Fibroblast of lung (primary cell): ENCODE data around the gene MTMR1. TPM values are rescaled to one million over a fixed set of nuclear protein-coding genes. Genes with fewer than 3 reads are reported as not detected.
A peak's percentile ranks its signal among the peaks of the same experiment; 100 is the strongest.

ENCODE experiments used
- DNase-seq, 2 donors: peaks; one replicate each; pipeline versions ENCODE4 v3.0.0 to v3.0.0-alpha.2; 2010; ENCODE audit warnings: low read depth in 2 of 2
- H2AFZ ChIP-seq: 2 replicates; pipeline ENCODE4 v1.5.1; 2012; ENCODE audit warnings: low read length, control low read depth, inconsistent platforms
- H3K27ac ChIP-seq: 2 replicates; pipeline ENCODE4 v1.5.1; 2011; ENCODE audit warnings: low read length, control low read depth; ENCODE audit not compliant: insufficient read depth
- H3K27me3 ChIP-seq: 2 replicates; pipeline ENCODE4 v1.5.1; 2011; ENCODE audit warnings: mild to moderate bottlenecking, low read length; ENCODE audit not compliant: control insufficient read depth, insufficient read depth
- H3K36me3 ChIP-seq: 2 replicates; pipeline ENCODE4 v1.5.1; 2011; ENCODE audit warnings: low read length; ENCODE audit not compliant: control insufficient read depth, insufficient read depth
- H3K4me1 ChIP-seq: 2 replicates; pipeline ENCODE4 v1.5.1; 2011; ENCODE audit warnings: low read length; ENCODE audit not compliant: control insufficient read depth, insufficient read depth; ENCODE audit errors: extremely low read depth
- H3K4me2 ChIP-seq: 2 replicates; pipeline ENCODE4 v1.5.1; 2011; ENCODE audit warnings: low read length, control low read depth; ENCODE audit not compliant: insufficient read depth; ENCODE audit errors: extremely low read depth
- H3K4me3 ChIP-seq, 4 experiments: fragments of 200-600 bp in 1 of 4; sonication (generic) in 1 of 4; replicated peaks in 1 of 4; 2 replicates each; pipeline ENCODE4 v1.5.1; 2011 to 2016; ENCODE audit warnings: low read length in 4 of 4, low read depth in 3 of 4, mild to moderate bottlenecking in 3 of 4, control low read depth in 2 of 4, inconsistent platforms in 1 of 4, mixed read lengths in 1 of 4; ENCODE audit not compliant: insufficient read depth in 1 of 4; ENCODE audit errors: control extremely low read depth in 1 of 4
- H3K79me2 ChIP-seq: 2 replicates; pipeline ENCODE4 v1.5.1; 2012; ENCODE audit warnings: mild to moderate bottlenecking, low read length, inconsistent platforms; ENCODE audit not compliant: control insufficient read depth, insufficient read depth
- H3K9ac ChIP-seq: 2 replicates; pipeline ENCODE4 v1.5.1; 2011; ENCODE audit warnings: mild to moderate bottlenecking, low read length, control low read depth; ENCODE audit not compliant: insufficient read depth
- H3K9me3 ChIP-seq: 2 replicates; pipeline ENCODE4 v1.5.1; 2012; ENCODE audit warnings: low read depth, low read length; ENCODE audit not compliant: control insufficient read depth, insufficient read depth
- H4K20me1 ChIP-seq: 2 replicates; pipeline ENCODE4 v1.5.1; 2011; ENCODE audit warnings: low read length; ENCODE audit not compliant: control insufficient read depth, insufficient read depth; ENCODE audit errors: extremely low read depth
- EZH2 ChIP-seq: IDR thresholded peaks from 2 replicates; pipeline ENCODE4 v1.5.1; 2012; ENCODE audit warnings: low read length, control low read depth, mild to moderate bottlenecking; ENCODE audit errors: missing control alignments
- polyA minus RNA-seq: library from RNA; depleted of rRNA, polyadenylated mRNA; stranded (reverse); fragments of >200 nt; gene quantifications from 2 replicates; pipeline ENCODE4 v1.2.3, GENCODE V29; 2011; ENCODE audit warnings: low replicate concordance
- polyA plus RNA-seq, 2 donors: library from polyadenylated mRNA; depleted of rRNA in 1 of 2; stranded (reverse) in 1 of 2; unstranded in 1 of 2; fragments of >200 nt; gene quantifications; 2 replicates each; pipeline ENCODE4 v1.2.1, GENCODE V29; 2011 to 2012; ENCODE audit warnings: missing spikeins in 1 of 2
- total RNA-seq: library from RNA; depleted of rRNA; stranded (reverse); fragments of >200 nt; gene quantifications from 2 replicates; pipeline ENCODE4 v1.2.1, GENCODE V29; 2014
- TF ChIP-seq, protein P1 (sequence below), 2 donors: IDR thresholded peaks in 1 of 2; conservative IDR thresholded peaks in 1 of 2; 1 replicate in 1 of 2; 2 replicates in 1 of 2; pipeline ENCODE4 v1.5.1; 2011 to 2012; ENCODE audit warnings: low read length in 2 of 2, control low read depth in 1 of 2, inconsistent platforms in 1 of 2, low read depth in 1 of 2, mild to moderate bottlenecking in 1 of 2

The MTMR1 gene
- 19.0 and 22.3 TPM in 2 replicates for total RNA-seq
- polyA plus RNA-seq: 28.1 and 32.1 TPM in 2 replicates
- polyA plus RNA-seq (2012): 14.9 and 18.4 TPM in 2 replicates
- 10.6 and 18.5 TPM in 2 replicates for polyA minus RNA-seq

DNA sequence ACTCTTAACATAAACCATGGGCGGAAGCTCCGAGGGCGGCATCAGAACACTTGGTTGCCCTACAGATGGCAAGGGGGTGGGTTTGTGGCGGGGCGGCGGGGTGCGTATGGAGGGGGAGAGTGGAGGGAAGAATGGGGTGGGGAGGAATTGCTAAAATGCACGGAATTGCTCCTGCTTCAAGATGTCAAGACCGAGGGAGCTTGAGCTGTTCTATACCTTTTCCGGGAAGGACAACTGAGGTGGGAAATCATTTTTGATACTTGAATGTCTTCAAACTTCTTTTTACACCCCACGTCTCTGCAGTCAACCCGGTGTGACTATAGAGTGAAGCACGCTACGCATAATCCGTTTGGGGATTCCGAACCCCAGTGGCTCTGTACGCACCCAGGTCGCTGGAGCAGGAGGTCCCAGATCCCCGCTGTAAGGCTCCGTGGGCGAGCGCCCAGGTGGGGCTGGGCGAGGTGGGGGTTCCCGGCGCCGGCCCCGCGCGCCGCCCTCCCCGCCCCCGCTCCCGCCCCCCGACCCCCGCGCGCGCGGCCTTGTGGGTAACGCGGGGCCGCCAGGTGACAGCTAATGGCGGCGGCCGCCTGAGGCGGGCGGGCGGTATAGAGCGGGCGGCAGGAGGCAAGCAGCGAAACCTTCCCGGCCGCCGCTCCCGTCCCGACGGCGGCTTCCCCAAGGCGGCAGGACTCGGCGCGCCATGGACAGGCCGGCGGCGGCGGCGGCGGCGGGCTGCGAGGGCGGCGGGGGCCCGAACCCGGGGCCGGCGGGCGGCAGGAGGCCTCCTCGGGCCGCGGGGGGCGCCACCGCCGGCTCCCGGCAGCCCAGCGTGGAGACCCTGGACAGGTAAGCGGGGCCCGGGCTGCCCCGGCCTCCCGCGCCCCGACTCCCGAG is at the start of gene MTMR1:
Gene MTMR1 (plus strand): TSS at position 566 of the 894 bp plus-strand sequence. CDS start 135 bp downstream, at position 701.
- no peaks in the 10 kb centered on the region for H3K9me3 ChIP-seq
- H4K20me1 ChIP-seq: no peaks in the 10 kb centered on the region
- peak within 1 kb of the TSS; percentile 30 for H2AFZ ChIP-seq
- H3K4me3 ChIP-seq: peak within 1 kb of the TSS; percentile 52 to 81 (median 61)
- no peaks in the 10 kb centered on the region for H3K36me3 ChIP-seq
- H3K9ac ChIP-seq: peak within 1 kb of the TSS; percentile 80
- peaks cover 25% of the 10 kb centered on the region for H3K79me2 ChIP-seq
- no peak for DNase-seq
- no peaks in the 10 kb centered on the region for H3K27me3 ChIP-seq
- H3K4me1 ChIP-seq: peaks cover 10% of the 10 kb centered on the region
- H3K27ac ChIP-seq: peak within 1 kb of the TSS; percentile 81
- TF ChIP-seq, protein P1, sequence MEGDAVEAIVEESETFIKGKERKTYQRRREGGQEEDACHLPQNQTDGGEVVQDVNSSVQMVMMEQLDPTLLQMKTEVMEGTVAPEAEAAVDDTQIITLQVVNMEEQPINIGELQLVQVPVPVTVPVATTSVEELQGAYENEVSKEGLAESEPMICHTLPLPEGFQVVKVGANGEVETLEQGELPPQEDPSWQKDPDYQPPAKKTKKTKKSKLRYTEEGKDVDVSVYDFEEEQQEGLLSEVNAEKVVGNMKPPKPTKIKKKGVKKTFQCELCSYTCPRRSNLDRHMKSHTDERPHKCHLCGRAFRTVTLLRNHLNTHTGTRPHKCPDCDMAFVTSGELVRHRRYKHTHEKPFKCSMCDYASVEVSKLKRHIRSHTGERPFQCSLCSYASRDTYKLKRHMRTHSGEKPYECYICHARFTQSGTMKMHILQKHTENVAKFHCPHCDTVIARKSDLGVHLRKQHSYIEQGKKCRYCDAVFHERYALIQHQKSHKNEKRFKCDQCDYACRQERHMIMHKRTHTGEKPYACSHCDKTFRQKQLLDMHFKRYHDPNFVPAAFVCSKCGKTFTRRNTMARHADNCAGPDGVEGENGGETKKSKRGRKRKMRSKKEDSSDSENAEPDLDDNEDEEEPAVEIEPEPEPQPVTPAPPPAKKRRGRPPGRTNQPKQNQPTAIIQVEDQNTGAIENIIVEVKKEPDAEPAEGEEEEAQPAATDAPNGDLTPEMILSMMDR (conservative IDR thresholded peaks at IDR 0.05 in 1 of 2, IDR thresholded peaks at IDR 0.05 in 1 of 2; ENCODE audit: low read depth in 1 of 2, low read length in 2 of 2): no peak
- no peak for TF ChIP-seq EZH2
- peak within 1 kb of the TSS; percentile 88 for H3K4me2 ChIP-seq

- Histone ChIP-seq H3K27me3 (no peaks in the 10 kb centered on the region), H3K9ac (no peak overlapping the region), H2AFZ (no peak overlapping the region), H3K4me2 (no peak overlapping the region), H3K4me1 (no peaks in the 10 kb centered on the region), H3K4me3 (no peak overlapping the region), H3K9me3 (no peaks in the 10 kb centered on the region), H4K20me1 (no peaks in the 10 kb centered on the region), H3K36me3 (no peaks in the 10 kb centered on the region), H3K27ac (no peak overlapping the region), H3K79me2 (no peaks in the 10 kb centered on the region)
- TF ChIP-seq, protein P1 (conservative IDR thresholded peaks at IDR 0.05 in 1 of 2, IDR thresholded peaks at IDR 0.05 in 1 of 2; ENCODE audit: low read depth in 1 of 2, low read length in 2 of 2): no peak
- no peak for TF ChIP-seq EZH2
- DNase-seq: no peak
Observed at GRCh38 chrX:150643958-150644357, 49.2 kb upstream of the MTMR1 start.

- no peaks in the 10 kb centered on the region for H4K20me1 ChIP-seq
- no peak for TF ChIP-seq EZH2
- TF ChIP-seq, protein P1 (conservative IDR thresholded peaks at IDR 0.05 in 1 of 2, IDR thresholded peaks at IDR 0.05 in 1 of 2; ENCODE audit: low read depth in 1 of 2, low read length in 2 of 2): no peak
- H3K79me2 ChIP-seq: no peaks in the 10 kb centered on the region
- no peak overlapping the region for H3K4me2 ChIP-seq
- H3K36me3 ChIP-seq: no peaks in the 10 kb centered on the region
- no peaks in the 10 kb centered on the region for H3K9me3 ChIP-seq
- DNase-seq: no peak
- no peak overlapping the region for H3K9ac ChIP-seq
- H3K27me3 ChIP-seq: no peaks in the 10 kb centered on the region
- no peak overlapping the region for H3K4me3 ChIP-seq
- no peak overlapping the region for H2AFZ ChIP-seq
- no peaks in the 10 kb centered on the region for H3K4me1 ChIP-seq
- no peak overlapping the region for H3K27ac ChIP-seq
Observed at GRCh38 chrX:150644422-150644821, 48.8 kb upstream of the MTMR1 start.
